Cardiac fibroblast (primary cell): Measurements from ENCODE around the gene FFAR3.

Experiments used
- DNase-seq, 2 donors: peaks; one replicate each; pipeline versions ENCODE4 v3.0.0 to v3.0.0-alpha.2; 2010; ENCODE audit warnings: low read depth in 2 of 2
- H3K4me3 ChIP-seq, 2 donors: replicated peaks in 1 of 2; 1 replicate in 1 of 2; 2 replicates in 1 of 2; pipeline ENCODE4 v1.5.1; 2011; ENCODE audit warnings: low read depth in 2 of 2, low read length in 2 of 2, mild to moderate bottlenecking in 2 of 2, moderate library complexity in 1 of 2
- TF ChIP-seq, protein P1 (sequence below): IDR thresholded peaks from one replicate; pipeline ENCODE4 v1.5.1; 2011; ENCODE audit warnings: low read depth, mild to moderate bottlenecking, low read length, inconsistent platforms

Gene FFAR3

DNA sequence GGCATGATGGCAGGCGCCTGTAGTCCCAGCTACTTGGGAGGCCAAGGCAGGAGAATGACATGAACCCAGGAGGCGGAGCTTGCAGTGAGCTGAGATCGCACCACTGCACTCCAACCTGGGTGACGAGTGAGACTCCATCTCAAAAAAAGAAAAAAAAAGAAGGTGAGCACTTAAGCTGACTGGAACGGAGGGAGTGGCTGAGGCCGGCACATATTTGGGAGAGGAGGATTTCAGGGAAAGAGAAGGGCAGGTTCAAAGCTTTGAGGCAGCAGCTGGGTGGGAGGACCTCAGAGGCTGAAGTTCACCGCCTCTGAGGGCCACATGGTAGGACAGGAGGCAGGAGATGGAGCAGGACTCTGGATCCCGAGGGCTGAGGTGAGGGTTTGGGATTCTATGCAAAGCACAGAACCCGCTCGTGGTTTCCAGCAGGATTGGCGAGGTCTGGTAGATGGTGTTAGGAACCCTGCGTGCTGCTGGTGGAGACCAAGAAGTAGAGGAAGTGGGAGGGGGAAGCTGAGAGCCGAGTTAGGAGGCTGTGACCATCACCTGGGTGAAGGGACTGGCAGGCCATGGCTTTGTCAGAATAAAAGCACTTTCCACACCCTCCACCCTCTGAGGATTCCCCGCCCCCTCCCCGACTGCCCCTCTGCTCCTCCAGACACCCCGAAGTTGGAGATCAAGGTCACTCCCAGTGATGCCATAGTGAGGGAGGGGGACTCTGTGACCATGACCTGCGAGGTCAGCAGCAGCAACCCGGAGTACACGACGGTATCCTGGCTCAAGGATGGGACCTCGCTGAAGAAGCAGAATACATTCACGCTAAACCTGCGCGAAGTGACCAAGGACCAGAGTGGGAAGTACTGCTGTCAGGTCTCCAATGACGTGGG lies 20.9 kb upstream of the FFAR3 start:
- TF ChIP-seq, protein P1, sequence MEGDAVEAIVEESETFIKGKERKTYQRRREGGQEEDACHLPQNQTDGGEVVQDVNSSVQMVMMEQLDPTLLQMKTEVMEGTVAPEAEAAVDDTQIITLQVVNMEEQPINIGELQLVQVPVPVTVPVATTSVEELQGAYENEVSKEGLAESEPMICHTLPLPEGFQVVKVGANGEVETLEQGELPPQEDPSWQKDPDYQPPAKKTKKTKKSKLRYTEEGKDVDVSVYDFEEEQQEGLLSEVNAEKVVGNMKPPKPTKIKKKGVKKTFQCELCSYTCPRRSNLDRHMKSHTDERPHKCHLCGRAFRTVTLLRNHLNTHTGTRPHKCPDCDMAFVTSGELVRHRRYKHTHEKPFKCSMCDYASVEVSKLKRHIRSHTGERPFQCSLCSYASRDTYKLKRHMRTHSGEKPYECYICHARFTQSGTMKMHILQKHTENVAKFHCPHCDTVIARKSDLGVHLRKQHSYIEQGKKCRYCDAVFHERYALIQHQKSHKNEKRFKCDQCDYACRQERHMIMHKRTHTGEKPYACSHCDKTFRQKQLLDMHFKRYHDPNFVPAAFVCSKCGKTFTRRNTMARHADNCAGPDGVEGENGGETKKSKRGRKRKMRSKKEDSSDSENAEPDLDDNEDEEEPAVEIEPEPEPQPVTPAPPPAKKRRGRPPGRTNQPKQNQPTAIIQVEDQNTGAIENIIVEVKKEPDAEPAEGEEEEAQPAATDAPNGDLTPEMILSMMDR: no peak
- no peak for DNase-seq
- H3K4me3 ChIP-seq: no peak overlapping the region

DNA sequence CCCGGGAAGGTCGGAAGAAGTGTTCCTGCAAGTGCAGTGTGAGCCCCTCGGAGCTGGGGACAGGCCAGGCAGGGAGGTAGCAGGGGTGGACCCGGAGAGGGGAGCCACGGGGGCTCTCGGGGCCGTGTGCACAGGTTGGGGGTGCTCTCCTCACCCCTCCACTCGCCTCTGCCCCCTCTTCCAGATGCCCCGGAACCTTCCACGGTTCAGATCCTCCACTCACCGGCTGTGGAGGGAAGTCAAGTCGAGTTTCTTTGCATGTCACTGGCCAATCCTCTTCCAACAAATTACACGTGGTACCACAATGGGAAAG lies 20.3 kb upstream of the FFAR3 start:
- TF ChIP-seq, protein P1: no peak
- no peak overlapping the region for H3K4me3 ChIP-seq
- DNase-seq: no peak

DNA sequence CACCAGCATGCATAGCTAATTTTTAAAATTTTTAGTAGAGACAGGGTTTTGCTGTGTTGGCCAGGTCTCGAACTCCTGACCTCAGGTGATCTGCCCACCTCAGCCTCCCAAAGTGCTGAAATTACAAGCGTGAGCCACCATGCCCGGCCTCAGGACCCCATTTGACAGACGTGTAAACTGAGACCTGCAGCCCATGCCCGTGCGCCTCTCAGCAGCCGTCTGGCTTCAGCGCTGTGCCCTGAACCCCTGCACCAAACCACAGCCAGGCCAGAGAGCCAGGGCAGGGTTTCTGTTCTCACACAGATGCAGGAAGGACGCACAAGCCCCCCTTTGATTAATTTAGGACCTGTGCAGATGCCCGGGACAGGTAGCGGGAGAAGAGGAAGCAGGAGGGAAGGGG lies 17.8 kb upstream of the FFAR3 start:
- TF ChIP-seq, protein P1: no peak
- DNase-seq: no peak
- no peak overlapping the region for H3K4me3 ChIP-seq

DNA sequence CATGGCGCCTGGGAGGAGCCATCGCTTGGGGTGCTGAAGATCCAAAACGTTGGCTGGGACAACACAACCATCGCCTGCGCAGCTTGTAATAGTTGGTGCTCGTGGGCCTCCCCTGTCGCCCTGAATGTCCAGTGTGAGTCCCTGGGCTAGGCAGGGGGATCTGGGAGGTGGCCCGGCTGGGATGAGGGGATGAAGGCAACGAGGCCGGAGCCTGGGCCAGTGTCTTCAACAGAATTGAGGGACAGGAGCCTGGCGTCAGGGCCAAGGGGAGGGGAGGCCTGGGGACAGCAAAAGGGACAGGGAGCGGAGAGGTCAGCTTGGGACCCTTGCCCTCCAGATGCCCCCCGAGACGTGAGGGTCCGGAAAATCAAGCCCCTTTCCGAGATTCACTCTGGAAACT lies 17.3 kb upstream of the FFAR3 start:
- no peak for DNase-seq
- H3K4me3 ChIP-seq: no peak overlapping the region
- TF ChIP-seq, protein P1: no peak

DNA sequence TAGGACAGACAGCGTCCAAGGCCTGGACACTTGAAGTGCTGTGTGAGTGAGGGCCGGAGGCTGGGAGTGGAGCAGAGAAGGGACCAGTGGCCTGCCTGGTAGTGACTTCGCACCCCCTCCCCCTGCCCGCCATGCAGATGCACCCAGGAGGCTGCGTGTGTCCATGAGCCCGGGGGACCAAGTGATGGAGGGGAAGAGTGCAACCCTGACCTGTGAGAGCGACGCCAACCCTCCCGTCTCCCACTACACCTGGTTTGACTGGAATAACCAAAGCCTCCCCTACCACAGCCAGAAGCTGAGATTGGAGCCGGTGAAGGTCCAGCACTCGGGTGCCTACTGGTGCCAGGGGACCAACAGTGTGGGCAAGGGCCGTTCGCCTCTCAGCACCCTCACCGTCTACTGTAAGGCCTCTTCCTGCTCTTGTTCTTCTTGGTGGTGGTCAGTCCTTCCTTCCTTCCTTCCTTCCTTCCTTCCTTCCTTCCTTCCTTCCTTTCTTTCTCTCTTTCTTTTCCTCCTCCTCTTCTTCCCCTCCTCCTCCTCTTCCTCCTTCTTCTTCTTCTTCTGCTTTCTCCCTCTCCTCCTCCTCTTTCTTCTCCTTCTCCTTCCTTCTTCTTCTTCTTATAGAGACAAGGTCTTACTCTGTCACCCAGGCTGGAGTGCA lies 16.6 kb upstream of the FFAR3 start:
- DNase-seq: no peak
- H3K4me3 ChIP-seq: no peak overlapping the region
- TF ChIP-seq, protein P1: no peak

DNA sequence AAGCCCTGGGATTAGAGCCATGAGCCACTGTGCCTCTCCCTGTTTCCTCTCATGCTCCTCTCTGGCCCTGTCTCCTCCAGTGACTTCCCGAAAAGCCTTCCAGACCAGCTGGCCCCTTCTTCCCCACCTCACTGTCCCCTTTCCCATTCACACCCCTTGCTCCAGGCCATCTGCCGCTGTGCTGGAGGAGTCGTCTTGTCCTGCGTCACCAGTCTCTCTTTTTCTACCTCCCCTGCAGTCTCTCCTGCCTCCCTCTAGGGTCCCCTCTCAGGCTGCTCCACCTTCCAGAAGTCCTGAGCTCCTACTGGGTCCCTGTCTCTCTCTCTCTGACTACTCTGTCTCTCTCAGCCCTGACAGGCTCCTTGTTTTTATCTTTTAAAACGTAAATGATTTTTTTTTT lies 15.8 kb upstream of the FFAR3 start:
- DNase-seq: no peak
- H3K4me3 ChIP-seq: no peak overlapping the region
- TF ChIP-seq, protein P1: no peak
